Measurements from ENCODE around the gene XXYLT1. TPM values are rescaled to one million over a fixed set of nuclear protein-coding genes. Genes with fewer than 3 reads are reported as not detected.
A peak's percentile ranks its signal among the peaks of the same experiment; 100 is the strongest.

Gene XXYLT1
- total and polyA plus RNA-seq, 9 of the 15 experiments (the other 6 are each of a cell fraction or from before 2014, with no cell fraction given) = 1.9 to 18.9 (median 15.0) TPM

DNA sequence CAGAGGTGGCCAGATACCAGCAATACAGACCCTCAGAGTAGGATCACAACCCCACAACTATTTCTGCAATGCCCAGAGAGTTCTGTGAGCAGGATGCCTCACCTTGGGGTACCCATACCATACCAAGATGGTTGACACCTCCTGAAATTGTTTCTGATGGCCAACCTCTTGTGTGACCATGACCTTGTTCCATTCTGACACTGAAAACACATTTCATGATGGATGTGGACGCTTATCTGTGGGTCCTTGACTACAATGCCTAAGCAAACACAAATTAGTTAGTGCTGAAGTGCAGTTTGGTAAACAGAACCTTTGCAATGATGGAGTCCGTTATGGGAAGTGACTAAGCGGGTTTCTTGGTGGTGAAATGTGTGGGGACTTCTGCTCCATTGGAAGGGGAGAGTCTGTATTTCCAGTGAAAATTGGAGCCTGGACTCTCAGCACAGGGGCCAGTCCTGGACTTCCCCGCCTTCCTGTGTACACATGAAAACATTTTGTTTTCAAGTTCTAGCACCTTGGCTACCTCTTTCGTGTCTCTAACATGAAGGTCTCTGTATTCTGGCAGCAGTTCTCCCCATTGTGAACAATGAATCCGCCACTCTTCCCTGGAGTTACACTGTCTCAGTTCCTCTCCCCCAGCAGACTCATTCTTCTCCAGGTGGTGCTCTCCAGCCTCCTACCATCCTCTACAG is 106.2 kb downstream of the XXYLT1 start (continued):
- TF ChIP-seq, protein P1, sequence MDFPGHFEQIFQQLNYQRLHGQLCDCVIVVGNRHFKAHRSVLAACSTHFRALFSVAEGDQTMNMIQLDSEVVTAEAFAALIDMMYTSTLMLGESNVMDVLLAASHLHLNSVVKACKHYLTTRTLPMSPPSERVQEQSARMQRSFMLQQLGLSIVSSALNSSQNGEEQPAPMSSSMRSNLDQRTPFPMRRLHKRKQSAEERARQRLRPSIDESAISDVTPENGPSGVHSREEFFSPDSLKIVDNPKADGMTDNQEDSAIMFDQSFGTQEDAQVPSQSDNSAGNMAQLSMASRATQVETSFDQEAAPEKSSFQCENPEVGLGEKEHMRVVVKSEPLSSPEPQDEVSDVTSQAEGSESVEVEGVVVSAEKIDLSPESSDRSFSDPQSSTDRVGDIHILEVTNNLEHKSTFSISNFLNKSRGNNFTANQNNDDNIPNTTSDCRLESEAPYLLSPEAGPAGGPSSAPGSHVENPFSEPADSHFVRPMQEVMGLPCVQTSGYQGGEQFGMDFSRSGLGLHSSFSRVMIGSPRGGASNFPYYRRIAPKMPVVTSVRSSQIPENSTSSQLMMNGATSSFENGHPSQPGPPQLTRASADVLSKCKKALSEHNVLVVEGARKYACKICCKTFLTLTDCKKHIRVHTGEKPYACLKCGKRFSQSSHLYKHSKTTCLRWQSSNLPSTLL (IDR thresholded peaks at IDR 0.05) = no peak
- TF ChIP-seq ZKSCAN3 (CRISPR knock-in tag; IDR thresholded peaks at IDR 0.05) = 0 out of 2 replicates have a peak, but pooled peaks have one; percentile 5
- no peak for TF ChIP-seq ZNF263 (CRISPR knock-in tag; IDR thresholded peaks at IDR 0.05; ENCODE audit: borderline replicate concordance)
- TF ChIP-seq ZNF174 (CRISPR knock-in tag; IDR thresholded peaks at IDR 0.05) = no peak
- TF ChIP-seq GTF2A2 (tag; IDR thresholded peaks at IDR 0.05) = no peak
- no peak for TF ChIP-seq XRCC4 (IDR thresholded peaks at IDR 0.05; ENCODE audit: extremely low read depth, insufficient read depth, insufficient read length)
- TF ChIP-seq TAF9B (IDR thresholded peaks at IDR 0.05; ENCODE audit: partially characterized antibody) = no peak
- TF ChIP-seq MEIS2 (IDR thresholded peaks at IDR 0.05; ENCODE audit: partially characterized antibody) = peak; percentile 96
- TF ChIP-seq, protein P2, sequence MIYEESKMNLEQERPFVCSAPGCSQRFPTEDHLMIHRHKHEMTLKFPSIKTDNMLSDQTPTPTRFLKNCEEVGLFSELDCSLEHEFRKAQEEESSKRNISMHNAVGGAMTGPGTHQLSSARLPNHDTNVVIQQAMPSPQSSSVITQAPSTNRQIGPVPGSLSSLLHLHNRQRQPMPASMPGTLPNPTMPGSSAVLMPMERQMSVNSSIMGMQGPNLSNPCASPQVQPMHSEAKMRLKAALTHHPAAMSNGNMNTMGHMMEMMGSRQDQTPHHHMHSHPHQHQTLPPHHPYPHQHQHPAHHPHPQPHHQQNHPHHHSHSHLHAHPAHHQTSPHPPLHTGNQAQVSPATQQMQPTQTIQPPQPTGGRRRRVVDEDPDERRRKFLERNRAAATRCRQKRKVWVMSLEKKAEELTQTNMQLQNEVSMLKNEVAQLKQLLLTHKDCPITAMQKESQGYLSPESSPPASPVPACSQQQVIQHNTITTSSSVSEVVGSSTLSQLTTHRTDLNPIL (CRISPR knock-in tag; IDR thresholded peaks at IDR 0.05) = no peak
- TF ChIP-seq ZNF197 (CRISPR knock-in tag; IDR thresholded peaks at IDR 0.05; ENCODE audit: low read depth) = peak; percentile 51; the same call in 1 of the 2 replicates
- TF ChIP-seq, protein P3, sequence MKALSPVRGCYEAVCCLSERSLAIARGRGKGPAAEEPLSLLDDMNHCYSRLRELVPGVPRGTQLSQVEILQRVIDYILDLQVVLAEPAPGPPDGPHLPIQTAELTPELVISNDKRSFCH (CRISPR knock-in tag; IDR thresholded peaks at IDR 0.05) = no peak
- TF ChIP-seq, protein P3 (tag; IDR thresholded peaks at IDR 0.05) = peak; percentile 84; the same call in 1 of the 2 replicates
- TF ChIP-seq TGIF2 (CRISPR knock-in tag; IDR thresholded peaks at IDR 0.05) = no peak
- TF ChIP-seq MTF1 (CRISPR knock-in tag; IDR thresholded peaks at IDR 0.05; ENCODE audit: borderline replicate concordance) = no peak
- no peak for TF ChIP-seq PCBP1 (IDR thresholded peaks at IDR 0.05; ENCODE audit: low read depth, low read length, poor library complexity, severe bottlenecking)
- TF ChIP-seq HDAC1 (IDR thresholded peaks at IDR 0.05) = peak in 1 of 2 experiments; percentile 46; a peak in 1 of 4 replicates
- TF ChIP-seq, protein P4, sequence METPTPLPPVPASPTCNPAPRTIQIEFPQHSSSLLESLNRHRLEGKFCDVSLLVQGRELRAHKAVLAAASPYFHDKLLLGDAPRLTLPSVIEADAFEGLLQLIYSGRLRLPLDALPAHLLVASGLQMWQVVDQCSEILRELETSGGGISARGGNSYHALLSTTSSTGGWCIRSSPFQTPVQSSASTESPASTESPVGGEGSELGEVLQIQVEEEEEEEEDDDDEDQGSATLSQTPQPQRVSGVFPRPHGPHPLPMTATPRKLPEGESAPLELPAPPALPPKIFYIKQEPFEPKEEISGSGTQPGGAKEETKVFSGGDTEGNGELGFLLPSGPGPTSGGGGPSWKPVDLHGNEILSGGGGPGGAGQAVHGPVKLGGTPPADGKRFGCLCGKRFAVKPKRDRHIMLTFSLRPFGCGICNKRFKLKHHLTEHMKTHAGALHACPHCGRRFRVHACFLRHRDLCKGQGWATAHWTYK (CRISPR knock-in tag; IDR thresholded peaks at IDR 0.05) = peak; percentile 88
- peak; percentile 58; the same call in 1 of the 2 replicates for TF ChIP-seq PTTG1 (tag; IDR thresholded peaks at IDR 0.05; ENCODE audit: low read depth)
- TF ChIP-seq ZNF785 (CRISPR knock-in tag; IDR thresholded peaks at IDR 0.05) = no peak
- no peak for TF ChIP-seq BCOR (IDR thresholded peaks at IDR 0.05)
- TF ChIP-seq SUPT5H (IDR thresholded peaks at IDR 0.05) = no peak

Data from K562 (cell line).